ENCODE data around the gene SPRED3.
A peak's percentile ranks its signal among the peaks of the same experiment; 100 is the strongest.

The SPRED3 gene

DNA sequence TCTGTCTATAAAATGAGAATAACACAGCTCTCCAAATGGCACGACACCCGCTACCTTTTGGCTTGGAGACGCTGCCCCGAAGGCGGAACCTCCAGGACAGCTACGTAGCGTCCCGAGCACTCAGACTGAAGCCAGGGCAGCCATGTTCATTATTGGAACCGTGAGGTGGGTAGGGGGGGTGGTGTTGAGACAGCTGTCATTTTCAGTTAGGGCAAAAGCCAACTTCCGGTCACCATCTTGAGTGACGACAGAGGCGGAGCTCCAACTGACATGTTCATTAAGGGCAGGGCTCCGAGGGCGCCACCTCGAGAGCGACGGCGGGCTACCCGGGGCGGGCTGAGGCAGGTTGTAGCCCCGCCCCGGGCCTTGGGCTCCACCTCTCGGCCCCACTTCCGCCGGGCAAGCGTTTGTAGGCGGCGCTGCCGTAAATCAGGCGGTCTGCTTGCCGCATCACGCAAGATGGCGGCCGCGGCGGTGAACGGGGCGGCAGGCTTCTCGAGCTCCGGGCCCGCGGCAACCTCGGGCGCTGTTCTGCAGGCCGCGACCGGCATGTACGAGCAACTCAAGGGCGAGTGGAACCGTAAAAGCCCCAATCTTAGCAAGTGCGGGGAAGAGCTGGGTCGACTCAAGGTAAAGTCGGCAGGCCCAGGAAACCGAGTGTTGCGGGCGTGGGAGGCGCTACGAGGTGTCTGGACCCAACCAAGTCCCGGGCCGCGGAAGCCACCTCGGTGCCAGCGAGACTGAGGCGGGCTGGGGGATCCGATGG is 14.0 kb upstream of the SPRED3 start, which contains the start of gene PSMD8:
TSS of gene PSMD8 (plus strand) at position 240 of the 766 bp plus-strand sequence. CDS start at position 271, 31 bp downstream.
- peak; percentile 98 for DNase-seq

GRCh38 chr19:38375098-38375493 is 13.4 kb upstream of the SPRED3 start:
- DNase-seq: no peak

DNA sequence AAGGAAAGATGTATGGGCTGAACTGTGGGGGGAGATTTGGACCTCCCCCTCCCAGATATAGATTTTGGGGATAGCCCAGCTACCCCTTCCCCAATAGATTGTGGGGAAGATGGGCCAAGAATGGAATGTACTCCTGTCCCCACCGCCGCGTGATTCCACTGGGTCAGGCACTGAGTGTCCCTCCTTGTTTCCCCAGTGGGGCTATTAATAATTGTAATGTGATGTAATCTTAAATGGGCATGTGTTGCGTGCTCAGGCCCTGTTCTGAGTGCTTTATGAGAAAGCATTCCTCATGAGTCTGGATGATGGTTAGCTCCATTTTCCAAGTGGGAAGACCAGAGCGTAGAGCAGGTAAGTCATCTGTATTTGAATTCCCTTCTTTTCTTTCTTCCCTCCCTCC is 12.7 kb upstream of the SPRED3 start:
- DNase-seq: no peak

DNA sequence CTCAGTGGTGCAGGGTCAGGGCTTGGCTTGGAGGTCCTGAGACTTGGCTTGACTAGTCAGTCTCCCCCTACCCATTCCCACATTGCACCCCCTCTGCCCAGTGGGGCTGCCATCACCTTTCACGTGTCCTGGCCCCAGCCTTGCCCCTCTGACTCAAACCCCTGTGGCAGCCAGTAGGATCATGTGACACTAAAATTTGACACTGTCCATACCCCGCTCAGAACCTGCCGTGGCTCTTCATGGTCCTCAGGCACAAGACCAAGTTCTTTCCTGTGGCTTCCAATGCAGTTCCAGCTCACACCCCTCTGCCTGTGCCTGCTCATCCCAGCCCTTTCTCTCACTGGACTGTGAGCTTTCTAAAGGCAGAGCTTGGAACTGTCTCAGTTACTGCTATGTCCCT is 11.9 kb upstream of the SPRED3 start:
- no peak for DNase-seq

- DNase-seq: no peak
Observed at GRCh38 chr19:38377052-38377451, 11.4 kb upstream of the SPRED3 start.

- no peak for DNase-seq
Observed at GRCh38 chr19:38378866-38379265, 9.6 kb upstream of the SPRED3 start.

DNA sequence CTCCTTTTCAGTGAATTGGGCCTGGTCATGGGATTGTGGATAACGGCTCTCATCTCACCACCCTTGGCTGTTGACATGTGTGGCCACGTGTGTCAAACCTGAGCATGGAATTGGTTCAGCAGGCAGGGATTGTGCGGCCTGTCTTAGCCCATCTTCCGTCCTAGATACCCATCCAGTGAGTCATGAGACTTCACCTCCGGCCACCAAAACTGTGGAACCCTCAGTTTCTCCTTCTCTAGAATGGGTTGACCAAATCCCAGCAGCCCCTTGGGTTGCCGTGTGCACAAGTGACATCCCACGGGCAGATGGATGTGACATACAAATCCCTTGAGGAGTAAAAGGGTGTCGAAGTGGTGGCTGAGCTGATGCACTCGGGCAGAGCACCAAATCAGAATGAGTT is 7.4 kb upstream of the SPRED3 start:
- no peak for DNase-seq

DNA sequence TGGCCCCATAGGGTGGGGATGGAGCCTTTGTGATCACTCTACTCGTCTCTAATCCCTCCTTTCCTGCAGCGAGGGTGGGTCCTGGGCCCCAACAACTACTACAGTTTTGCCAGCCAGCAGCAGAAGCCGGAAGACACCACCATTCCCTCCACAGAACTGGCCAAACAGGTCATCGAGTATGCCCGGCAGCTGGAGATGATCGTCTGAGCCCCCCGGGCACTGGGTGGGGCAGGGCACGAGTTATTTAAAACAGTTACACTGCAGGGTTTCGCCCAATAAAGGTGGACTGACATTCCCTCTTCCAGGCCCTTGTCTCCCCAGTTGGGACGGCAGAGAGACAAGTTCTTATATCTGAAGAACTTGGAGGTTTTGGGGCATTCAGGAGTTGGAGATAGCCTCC is 5.3 kb upstream of the SPRED3 start:
- no peak for DNase-seq

DNA sequence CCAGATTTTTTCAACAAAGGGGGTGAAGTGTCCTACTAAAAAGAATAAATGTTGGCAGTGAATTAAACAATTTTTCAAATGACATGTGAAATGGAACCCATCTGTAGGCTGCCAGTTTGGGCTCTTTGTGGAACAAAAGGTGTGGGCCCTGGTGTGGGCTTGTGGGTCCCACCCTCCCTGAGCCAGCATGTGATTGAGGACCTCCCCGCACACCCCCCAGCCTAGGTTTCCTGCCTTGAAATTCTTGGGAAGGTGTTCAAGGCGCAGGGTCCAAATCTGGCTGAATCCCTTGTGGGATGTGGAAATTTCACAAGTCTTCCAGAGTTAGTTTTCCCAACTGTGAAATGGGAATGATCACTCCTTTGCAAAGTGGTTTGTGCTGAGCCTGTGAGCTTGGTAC is 4.8 kb upstream of the SPRED3 start:
- no peak for DNase-seq

DNA sequence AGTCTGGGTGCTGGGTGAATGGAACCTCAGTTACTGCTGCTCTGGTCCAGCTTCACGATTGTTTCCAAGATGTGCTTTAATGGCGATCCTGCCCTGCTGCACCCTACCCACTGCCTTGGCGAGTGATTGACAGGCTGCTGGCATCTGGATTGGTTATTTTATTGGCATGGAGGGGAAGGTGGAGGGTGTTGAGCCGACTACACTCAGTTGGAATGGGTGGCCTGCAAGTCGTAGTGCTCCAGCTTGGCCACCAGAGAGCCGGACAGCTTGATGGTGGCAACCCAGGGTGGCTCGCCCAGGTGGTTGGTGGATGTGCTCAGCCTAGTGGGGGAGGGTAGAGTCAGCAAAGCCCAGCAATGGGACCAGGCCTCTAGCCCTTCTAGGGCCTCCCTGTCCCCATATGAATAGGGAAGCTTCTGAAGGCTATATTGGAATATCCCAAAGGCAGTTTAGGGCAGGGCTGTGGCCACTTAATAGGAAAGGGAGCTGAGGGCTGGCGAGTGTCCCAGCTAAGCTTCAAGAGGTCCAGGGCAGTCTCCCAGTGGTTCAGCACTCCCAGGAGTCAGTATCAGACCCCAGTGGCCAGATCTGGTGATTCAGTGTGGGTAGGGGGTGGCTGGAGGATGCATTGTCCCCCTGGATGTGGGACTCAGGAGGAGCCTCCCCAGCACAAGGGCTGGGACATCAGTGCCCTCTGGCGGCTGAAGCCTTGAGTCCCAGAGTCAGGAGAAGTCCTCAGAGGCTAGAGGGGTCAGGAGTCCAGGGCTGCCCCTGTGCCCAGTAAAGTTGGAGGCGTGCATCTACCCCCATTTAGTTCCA is 4.1 kb upstream of the SPRED3 start:
- DNase-seq: no peak

DNA sequence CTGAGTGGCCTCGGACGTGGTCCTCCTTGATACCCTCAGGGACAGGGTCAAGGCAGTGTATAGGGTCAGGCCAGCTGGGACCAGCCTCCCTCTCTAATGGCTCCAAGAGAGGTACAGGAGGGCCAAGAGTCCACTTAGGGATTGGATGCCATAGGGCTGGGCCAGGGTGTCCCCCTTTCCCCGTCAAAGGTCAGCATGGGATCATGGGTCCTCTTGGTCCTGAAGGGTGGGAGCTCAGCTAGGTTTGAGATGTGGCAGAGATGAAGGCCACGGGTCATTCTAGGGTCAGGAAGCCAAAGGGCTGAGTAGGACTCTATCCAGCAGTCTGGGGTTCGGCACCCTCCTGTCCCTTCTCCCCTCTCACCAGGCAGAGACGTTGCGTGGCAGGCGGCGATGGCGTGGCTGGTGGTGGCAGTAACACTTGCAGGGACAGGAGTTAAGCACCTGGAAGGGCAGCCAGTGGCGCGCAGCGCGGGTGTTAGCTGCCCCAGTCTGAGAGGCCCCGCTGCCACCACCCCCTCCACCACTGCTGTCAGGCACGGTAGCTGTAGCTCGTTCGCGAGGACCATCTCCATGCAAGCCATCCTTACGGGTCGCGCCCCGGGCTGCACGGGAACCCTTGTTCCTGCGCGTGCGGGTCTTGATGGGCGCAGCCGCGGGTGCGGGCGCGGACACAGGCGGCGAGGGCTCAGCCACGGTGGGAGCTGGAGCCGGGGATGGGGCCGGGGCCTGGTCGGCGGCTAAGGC is 3.3 kb upstream of the SPRED3 start:
- DNase-seq: no peak

GRCh38 chr19:38385804-38386257 is 2.7 kb upstream of the SPRED3 start:
- no peak for DNase-seq

DNA sequence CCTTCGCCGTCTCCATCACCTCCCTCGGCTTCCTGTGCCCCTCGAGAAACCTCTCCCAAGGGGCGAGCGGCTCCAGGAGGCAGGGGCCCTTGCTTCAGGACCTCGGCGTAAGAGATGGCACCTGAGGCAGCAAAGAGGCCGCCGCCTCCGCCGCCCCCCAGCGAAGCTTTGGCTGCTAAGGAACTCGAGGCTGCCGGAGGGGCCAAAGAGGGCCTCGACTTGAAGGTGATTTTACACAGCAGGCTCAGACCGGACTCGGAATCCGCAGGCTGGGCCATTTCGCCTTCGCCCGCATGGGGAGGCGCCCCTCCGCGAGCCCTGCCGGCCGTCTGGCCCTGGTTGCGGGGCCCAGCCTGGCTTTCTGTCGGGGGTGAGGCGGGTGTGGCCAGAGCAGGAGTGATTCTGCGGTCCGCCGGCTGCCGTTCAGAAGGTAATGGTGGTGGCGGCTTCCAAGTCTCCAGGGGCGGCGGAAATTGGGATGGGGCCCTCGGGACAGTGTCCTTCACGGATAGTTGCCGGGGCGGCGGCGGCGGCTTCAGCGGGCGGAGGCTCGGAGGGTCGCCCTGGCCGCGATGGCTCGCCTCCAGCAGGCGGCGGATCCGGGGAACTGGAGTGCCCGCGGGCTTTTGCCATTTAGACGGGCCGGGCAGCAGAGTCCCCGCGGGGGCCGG is 2.1 kb upstream of the SPRED3 start:
- no peak for DNase-seq

DNA sequence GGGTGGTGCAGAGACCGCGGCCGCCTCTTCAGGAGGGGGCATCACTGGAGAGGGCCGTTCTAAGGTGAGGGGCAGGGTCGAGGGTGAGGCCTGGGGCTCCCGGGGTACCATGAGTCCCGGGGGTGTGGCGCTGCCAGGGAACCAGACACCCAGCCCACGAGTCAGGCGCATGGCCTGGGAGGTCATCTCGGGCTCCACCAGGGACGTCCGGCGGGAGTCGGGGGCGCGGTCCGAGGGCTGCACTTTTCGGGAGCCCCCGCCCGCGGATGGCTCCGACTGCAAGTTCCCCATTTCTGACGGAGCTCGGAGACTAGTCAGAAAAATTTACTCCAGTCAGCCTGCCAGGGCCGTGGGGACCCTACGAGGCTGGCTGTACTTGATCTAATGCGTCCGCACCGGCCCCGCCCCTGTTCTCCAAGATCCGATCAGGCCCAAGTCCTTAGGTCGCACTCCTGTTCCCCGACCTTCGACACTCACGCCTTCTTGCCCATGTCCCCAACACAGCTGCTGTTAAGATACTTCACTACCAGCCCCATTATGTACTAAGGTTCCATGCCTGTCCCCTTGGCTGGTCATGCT is 1.4 kb upstream of the SPRED3 start:
- DNase-seq: no peak

GRCh38 chr19:38387550-38388348 is 748 bp upstream of the SPRED3 start, which contains the start of gene GGN:
Gene GGN (minus strand): TSS chr19:38388034. CDS start chr19:38387261, 773 bp downstream.
- peak; percentile 62 for DNase-seq

- no peak for DNase-seq
Observed at GRCh38 chr19:38389101-38389925, 816 bp downstream of the SPRED3 start.

DNA sequence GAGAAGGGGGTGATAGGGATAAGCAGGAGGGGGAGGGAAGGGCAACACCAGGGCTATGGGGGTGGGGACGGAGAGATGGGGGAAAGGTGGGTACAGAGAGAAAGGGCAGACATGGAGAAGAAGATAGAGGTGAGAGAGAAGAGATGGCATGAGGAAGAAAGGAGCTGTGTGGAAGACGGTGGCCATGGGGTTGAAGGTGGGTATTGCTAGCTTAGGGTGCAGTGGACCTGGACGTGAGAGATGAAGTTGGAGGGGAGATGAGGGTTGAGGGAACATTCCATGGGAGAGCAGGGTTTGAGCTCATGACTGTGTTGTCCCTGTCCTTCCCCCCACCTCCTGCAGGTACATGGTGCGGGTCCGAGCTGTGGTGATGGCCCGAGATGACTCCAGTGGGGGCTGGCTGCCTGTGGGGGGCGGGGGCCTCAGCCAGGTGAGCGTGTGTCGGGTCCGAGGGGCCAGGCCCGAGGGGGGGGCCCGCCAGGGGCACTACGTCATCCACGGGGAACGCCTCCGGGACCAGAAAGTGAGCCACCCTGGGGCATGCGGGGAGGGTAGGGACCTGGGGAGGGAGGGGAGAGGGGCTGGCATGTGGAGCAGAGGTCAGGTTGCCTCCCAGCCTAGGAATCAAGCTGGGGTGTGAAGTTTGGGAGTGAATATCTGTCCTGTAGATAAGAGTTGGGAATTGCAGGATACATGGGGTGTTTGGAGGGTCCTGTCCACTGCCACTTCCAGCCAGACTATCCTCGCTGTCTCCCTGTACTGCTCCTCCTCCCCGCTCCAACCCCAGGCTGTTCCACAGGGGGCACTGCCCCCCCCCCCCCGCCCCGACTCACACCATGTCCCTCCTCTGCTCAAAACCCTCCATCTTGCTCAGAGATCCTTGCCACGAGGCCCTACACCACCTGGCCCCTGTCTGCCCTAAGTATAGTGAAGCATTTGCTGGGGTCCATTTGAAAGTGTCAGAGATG is 1.7 kb downstream of the SPRED3 start:
- DNase-seq: no peak

- no peak for DNase-seq
Observed at GRCh38 chr19:38391911-38392464, 3.5 kb downstream of the SPRED3 start.
